IPS-15b (cell line): Measurements from ENCODE around the gene C22orf39.

Experiments
- H3K27me3 ChIP-seq: one replicate; pipeline ENCODE4 v1.6.1; 2013; ENCODE audit warnings: low read length; ENCODE audit not compliant: control insufficient read depth, insufficient read depth
- H3K36me3 ChIP-seq: one replicate; pipeline ENCODE4 v1.6.1; 2013; ENCODE audit warnings: low read length; ENCODE audit not compliant: control insufficient read depth, insufficient read depth
- H3K4me1 ChIP-seq: one replicate; pipeline ENCODE4 v1.6.1; 2013; ENCODE audit warnings: mild to moderate bottlenecking, low read length; ENCODE audit not compliant: control insufficient read depth, insufficient read depth
- H3K4me3 ChIP-seq: one replicate; pipeline ENCODE4 v1.5.1; 2013; ENCODE audit warnings: low read depth, low read length
- H3K9ac ChIP-seq: one replicate; pipeline ENCODE4 v1.6.1; 2013; ENCODE audit warnings: low read depth, mild to moderate bottlenecking, low read length
- H3K9me3 ChIP-seq: one replicate; pipeline ENCODE4 v1.6.1; 2013; ENCODE audit warnings: mild to moderate bottlenecking, low read length; ENCODE audit not compliant: control insufficient read depth, insufficient read depth

The C22orf39 gene

GRCh38 chr22:19447330-19448075 is at the start of gene C22orf39:
TSS of gene C22orf39 (minus strand) at chr22:19447711. CDS start at chr22:19447688, 23 bp downstream.
- Histone ChIP-seq H3K9me3 (no peaks in the 10 kb centered on the region), H3K4me1 (no peaks in the 10 kb centered on the region), H3K36me3 (peaks cover 4% of the 10 kb centered on the region), H3K9ac (peak within 1 kb of the TSS; percentile 73), H3K27me3 (peaks cover 6% of the 10 kb centered on the region), H3K4me3 (peak within 1 kb of the TSS; percentile 86)

- Histone ChIP-seq H3K9ac (no peak overlapping the region), H3K4me1 (no peaks in the 10 kb centered on the region), H3K27me3 (no peaks in the 10 kb centered on the region), H3K4me3 (no peak overlapping the region), H3K9me3 (no peaks in the 10 kb centered on the region), H3K36me3 (peaks cover 23% of the 10 kb centered on the region)
These were observed 49.7 kb upstream of the C22orf39 start for GRCh38 chr22:19497245-19497644.

GRCh38 chr22:19496324-19496630 is 48.8 kb upstream of the C22orf39 start:
- Histone ChIP-seq H3K4me3 (no peak overlapping the region), H3K9me3 (no peaks in the 10 kb centered on the region), H3K4me1 (no peaks in the 10 kb centered on the region), H3K9ac (no peak overlapping the region), H3K27me3 (no peaks in the 10 kb centered on the region), H3K36me3 (peaks cover 23% of the 10 kb centered on the region)

GRCh38 chr22:19495562-19496323 is 48.2 kb upstream of the C22orf39 start:
- Histone ChIP-seq H3K27me3 (no peaks in the 10 kb centered on the region), H3K4me3 (no peak overlapping the region), H3K36me3 (peaks cover 23% of the 10 kb centered on the region)

GRCh38 chr22:19494676-19495173 is 47.2 kb upstream of the C22orf39 start:
- Histone ChIP-seq H3K9me3 (no peaks in the 10 kb centered on the region), H3K27me3 (no peaks in the 10 kb centered on the region), H3K36me3 (peaks cover 21% of the 10 kb centered on the region), H3K4me1 (no peaks in the 10 kb centered on the region), H3K9ac (no peak overlapping the region), H3K4me3 (no peak overlapping the region)

More at GRCh38 chr22:19495562-19496323, 48.2 kb upstream of the C22orf39 start:
- no peaks in the 10 kb centered on the region for H3K9me3 ChIP-seq
- no peaks in the 10 kb centered on the region for H3K4me1 ChIP-seq
- H3K9ac ChIP-seq, result no peak overlapping the region

- no peaks in the 10 kb centered on the region for H3K4me1 ChIP-seq
- no peak overlapping the region for H3K4me3 ChIP-seq
- H3K9ac ChIP-seq, result no peak overlapping the region
- H3K27me3 ChIP-seq, result no peaks in the 10 kb centered on the region
- peaks cover 19% of the 10 kb centered on the region for H3K36me3 ChIP-seq
- no peaks in the 10 kb centered on the region for H3K9me3 ChIP-seq
These were observed 46.6 kb upstream of the C22orf39 start for GRCh38 chr22:19494001-19494560.

GRCh38 chr22:19492504-19493174 is 45.1 kb upstream of the C22orf39 start:
- Histone ChIP-seq H3K4me1 (no peaks in the 10 kb centered on the region), H3K27me3 (no peaks in the 10 kb centered on the region), H3K4me3 (no peak overlapping the region), H3K36me3 (peaks cover 13% of the 10 kb centered on the region), H3K9me3 (no peaks in the 10 kb centered on the region), H3K9ac (no peak overlapping the region)

GRCh38 chr22:19490628-19491230 is 43.2 kb upstream of the C22orf39 start:
- Histone ChIP-seq H3K36me3 (peaks cover 4% of the 10 kb centered on the region), H3K9ac (no peak overlapping the region), H3K4me1 (no peaks in the 10 kb centered on the region), H3K4me3 (no peak overlapping the region), H3K9me3 (no peaks in the 10 kb centered on the region), H3K27me3 (no peaks in the 10 kb centered on the region)

GRCh38 chr22:19488884-19489843 is 41.7 kb upstream of the C22orf39 start:
- no peaks in the 10 kb centered on the region for H3K4me1 ChIP-seq
- H3K27me3 ChIP-seq, result no peaks in the 10 kb centered on the region
- peaks cover 9% of the 10 kb centered on the region for H3K36me3 ChIP-seq
- no peak overlapping the region for H3K9ac ChIP-seq
- no peak overlapping the region for H3K4me3 ChIP-seq
- H3K9me3 ChIP-seq, result no peaks in the 10 kb centered on the region

- H3K9ac ChIP-seq, result no peak overlapping the region
- H3K9me3 ChIP-seq, result no peaks in the 10 kb centered on the region
- H3K27me3 ChIP-seq, result no peaks in the 10 kb centered on the region
- H3K4me3 ChIP-seq, result no peak overlapping the region
- no peaks in the 10 kb centered on the region for H3K4me1 ChIP-seq
- peaks cover 17% of the 10 kb centered on the region for H3K36me3 ChIP-seq
These were observed 40.8 kb upstream of the C22orf39 start for GRCh38 chr22:19488285-19488684.
